IMR-90 (cell line): Measurements from ENCODE around the gene HOXB6. TPM values are rescaled to one million over a fixed set of nuclear protein-coding genes. Genes with fewer than 3 reads are reported as not detected.

ENCODE experiments used
- ATAC-seq: fragments of 200-7000 bp; cut with Tn5 transposase; 2 replicates; pipeline ENCODE4 v1.9.1; 2020; ENCODE audit warnings: low read depth, mild to moderate bottlenecking, moderate library complexity
- BruUV-seq: library from RNA; stranded (reverse); fragments of 400-500 nt; replicated peaks from 2 replicates; lab custom pipeline; 2021; lab: Mats Ljungman, UMichigan
- CTCF ChIA-PET: fragments of 300-600 bp; formaldehyde crosslinking; extraction: SDS; loops from one replicate; lab custom pipeline; 2021; ENCODE audit warnings: antibody characterized with exemption; lab: Yijun Ruan, JAX
- POLR2A ChIA-PET: fragments of 300-600 bp; sonication (Branson Sonifier 250); formaldehyde crosslinking; loops from one replicate; lab custom pipeline; 2022; ENCODE audit warnings: antibody characterized with exemption; ENCODE audit not compliant: unreplicated experiment; lab: Charles Lee
- DNase-seq: peaks from one replicate; pipeline ENCODE4 v3.0.0; 2013
- H2AFZ ChIP-seq: replicated peaks from 2 replicates; pipeline ENCODE3; 2013; ENCODE audit warnings: low read length, mild to moderate bottlenecking; ENCODE audit not compliant: poor library complexity
- H2AK5ac ChIP-seq: 2 replicates; pipeline ENCODE4 v1.6.1; 2013; ENCODE audit warnings: low read depth, low read length, inconsistent platforms
- H2AK9ac ChIP-seq: replicated peaks from 2 replicates; pipeline ENCODE3; 2013; ENCODE audit warnings: mild to moderate bottlenecking, low read depth, low read length, moderate library complexity; ENCODE audit not compliant: poor library complexity
- H2BK120ac ChIP-seq: 2 replicates; pipeline ENCODE4 v1.6.1; 2013; ENCODE audit warnings: low read depth, low read length, inconsistent platforms
- H2BK15ac ChIP-seq: 3 replicates; pipeline ENCODE4 v1.6.1; 2013; ENCODE audit warnings: low read depth, low read length, inconsistent platforms
- H2BK20ac ChIP-seq: 2 replicates; pipeline ENCODE4 v1.6.1; 2013; ENCODE audit warnings: low read depth, mild to moderate bottlenecking, inconsistent platforms, low read length, moderate library complexity
- H2BK5ac ChIP-seq: 2 replicates; pipeline ENCODE4 v1.6.1; 2013; ENCODE audit warnings: mild to moderate bottlenecking, low read depth, low read length, inconsistent platforms; ENCODE audit not compliant: poor library complexity, severe bottlenecking
- H3K14ac ChIP-seq: replicated peaks from 2 replicates; pipeline ENCODE4 v1.6.1; 2013; ENCODE audit warnings: low read depth, low read length, inconsistent platforms
- H3K18ac ChIP-seq: 2 replicates; pipeline ENCODE4 v1.6.1; 2013; ENCODE audit warnings: low read depth, low read length, control low read depth
- H3K23ac ChIP-seq: 2 replicates; pipeline ENCODE4 v1.6.1; 2013; ENCODE audit warnings: low read depth, low read length, inconsistent platforms
- H3K27ac ChIP-seq: 2 replicates; pipeline ENCODE4 v1.5.1; 2013; ENCODE audit warnings: mild to moderate bottlenecking, control low read depth, low read length; ENCODE audit not compliant: insufficient read depth
- H3K27me3 ChIP-seq: 2 replicates; pipeline ENCODE4 v1.6.1; 2013; ENCODE audit warnings: low read length; ENCODE audit not compliant: control insufficient read depth, insufficient read depth
- H3K36me3 ChIP-seq: 2 replicates; pipeline ENCODE4 v1.6.1; 2013; ENCODE audit warnings: low read length, mixed read lengths; ENCODE audit not compliant: control insufficient read depth, insufficient read depth
- H3K4ac ChIP-seq: 2 replicates; pipeline ENCODE4 v1.6.1; 2013; ENCODE audit warnings: low read depth, low read length, inconsistent platforms
- H3K4me1 ChIP-seq: 2 replicates; pipeline ENCODE4 v1.6.1; 2013; ENCODE audit warnings: low read length, mixed read lengths; ENCODE audit not compliant: control insufficient read depth, insufficient read depth
- H3K4me2 ChIP-seq: 2 replicates; pipeline ENCODE4 v1.6.1; 2013; ENCODE audit warnings: low read depth, mild to moderate bottlenecking, control low read depth, low read length, moderate library complexity
- H3K4me3 ChIP-seq: 2 replicates; pipeline ENCODE4 v1.5.1; 2013; ENCODE audit warnings: low read depth, mild to moderate bottlenecking, control low read depth, low read length, moderate library complexity; ENCODE audit not compliant: insufficient read depth
- H3K56ac ChIP-seq: 2 replicates; pipeline ENCODE4 v1.6.1; 2013; ENCODE audit warnings: low read length, inconsistent platforms; ENCODE audit not compliant: insufficient read depth; ENCODE audit errors: extremely low read depth
- H3K79me1 ChIP-seq, 2 experiments: 2 replicates each; pipeline ENCODE4 v1.6.1; 2013; ENCODE audit warnings: low read length in 2 of 2, inconsistent platforms in 1 of 2, low read depth in 1 of 2
- H3K9ac ChIP-seq: 2 replicates; pipeline ENCODE4 v1.6.1; 2013; ENCODE audit warnings: low read depth, low read length, control low read depth
- H3K9me1 ChIP-seq: 2 replicates; pipeline ENCODE4 v1.6.1; 2013; ENCODE audit warnings: low read length, inconsistent platforms; ENCODE audit not compliant: insufficient read depth
- H3K9me3 ChIP-seq: 2 replicates; pipeline ENCODE4 v1.6.1; 2013; ENCODE audit warnings: low read length; ENCODE audit not compliant: control insufficient read depth, insufficient read depth
- H4K20me1 ChIP-seq: 2 replicates; pipeline ENCODE4 v1.6.1; 2013; ENCODE audit warnings: low read length, inconsistent platforms; ENCODE audit not compliant: insufficient read depth
- H4K5ac ChIP-seq: 2 replicates; pipeline ENCODE4 v1.6.1; 2013; ENCODE audit warnings: mild to moderate bottlenecking, low read depth, low read length, control low read depth
- H4K8ac ChIP-seq, 2 experiments: 2 replicates each; pipeline ENCODE4 v1.6.1; 2013; ENCODE audit warnings: low read depth in 2 of 2, low read length in 2 of 2, control low read depth in 1 of 2, inconsistent platforms in 1 of 2
- H4K91ac ChIP-seq: 2 replicates; pipeline ENCODE4 v1.6.1; 2013; ENCODE audit warnings: low read depth, low read length, inconsistent platforms; ENCODE audit not compliant: insufficient read depth
- BHLHE40 ChIP-seq: fragments of 150-350 bp; IDR thresholded peaks from 2 replicates; pipeline ENCODE4 v1.6.1; 2016; ENCODE audit warnings: mild to moderate bottlenecking, low read depth, low read length
- CEBPB ChIP-seq: IDR thresholded peaks from 2 replicates; pipeline ENCODE4 v1.6.1; 2012; ENCODE audit warnings: low read depth, low read length, improper control_type of control experiment
- CHD1 ChIP-seq: IDR thresholded peaks from 2 replicates; pipeline ENCODE4 v1.6.1; 2012; ENCODE audit warnings: low read depth, low read length, improper control_type of control experiment
- CTCF ChIP-seq: conservative IDR thresholded peaks from 2 replicates; pipeline ENCODE4 v1.5.1; 2012; ENCODE audit warnings: mild to moderate bottlenecking, low read depth, low read length, improper control_type of control experiment
- MAFK ChIP-seq: IDR thresholded peaks from 2 replicates; pipeline ENCODE4 v1.6.1; 2012; ENCODE audit warnings: low read depth, low read length, improper control_type of control experiment
- MXI1 ChIP-seq: IDR thresholded peaks from 2 replicates; pipeline ENCODE4 v1.6.1; 2012; ENCODE audit warnings: low read depth, mild to moderate bottlenecking, low read length, moderate library complexity, borderline replicate concordance
- NFE2L2 ChIP-seq: fragments of 150-350 bp; IDR thresholded peaks from 2 replicates; pipeline ENCODE4 v1.6.1; 2016; ENCODE audit warnings: low read depth, mild to moderate bottlenecking, low read length
- POLR2A ChIP-seq: IDR thresholded peaks from 2 replicates; pipeline ENCODE4 v1.6.1; 2012; ENCODE audit warnings: mild to moderate bottlenecking, low read depth, low read length
- RFX5 ChIP-seq: IDR thresholded peaks from 2 replicates; pipeline ENCODE4 v1.8.0; 2012; ENCODE audit warnings: low read depth, mild to moderate bottlenecking, low read length, moderate library complexity
- SMC3 ChIP-seq: fragments of 150-350 bp; IDR thresholded peaks from 2 replicates; pipeline ENCODE4 v1.6.1; 2016; ENCODE audit warnings: low read depth, mild to moderate bottlenecking, antibody characterized with exemption, low read length, moderate library complexity
- WGBS, 2 experiments: methylation state at CpG; one replicate each; pipeline versions ENCODE4 v1.1.5 to v1.1.7; 2013; ENCODE audit warnings: missing lambda C conversion rate in 2 of 2; ENCODE audit not compliant: insufficient read length in 1 of 2; ENCODE audit errors: extremely low coverage in 2 of 2; 5-methylcytosine and 5-hydroxymethylcytosine counted together
- dilution Hi-C: fragments of 300-500 bp; cut with HindIII; formaldehyde crosslinking; loops from one replicate; pipeline ENCODE4 v1.14.3; 2018; ENCODE audit warnings: low sequenced_read_pairs; ENCODE audit not compliant: unreplicated experiment
- in situ Hi-C: fragments of 300-500 bp; cut with MboI; formaldehyde crosslinking; loops from 3 replicates; pipeline ENCODE4 v1.14.3; 2019; ENCODE audit warnings: low sequenced_read_pairs, inconsistent platforms, mixed read lengths
- intact Hi-C: fragments of 100-400 bp; cut with micrococcal nuclease; formaldehyde crosslinking; loops from 2 replicates; pipeline ENCODE4 v1.10.0; 2022
- polyA plus RNA-seq, 3 experiments: library from polyadenylated mRNA; depleted of rRNA; stranded (reverse); fragments of >200 nt; gene quantifications; 2 replicates each; pipeline ENCODE4 v1.2.3, GENCODE V29; 2012; ENCODE audit warnings: low replicate concordance in 1 of 3
- total RNA-seq: library from RNA; depleted of rRNA; stranded (reverse); fragments of >200 nt; gene quantifications from 2 replicates; pipeline ENCODE4 v1.2.3, GENCODE V29; 2012

HOXB6 gene
- total and polyA plus RNA-seq, 2 of the 4 experiments (the other 2 are of a cell fraction): 11.1 to 42.2 TPM

- no peak for TF ChIP-seq CTCF
These were observed 41.7 kb upstream of the HOXB6 start (continued) for GRCh38 chr17:48646183-48647102.

- WGBS, 2 experiments: 8% methylated on average over 2 of the region's 14 CpGs; no CpG with 5 or more reads in 1 of the 2 experiments
- TF ChIP-seq BHLHE40: no peak
- TF ChIP-seq MAFK: no peak
- no peak for TF ChIP-seq CHD1
- TF ChIP-seq RFX5: no peak
- no peak for TF ChIP-seq SMC3
- no peak for TF ChIP-seq NFE2L2
- TF ChIP-seq CEBPB: no peak
- TF ChIP-seq MXI1: no peak
- no peak for TF ChIP-seq CTCF
- no peak for TF ChIP-seq POLR2A
These were observed 40.9 kb upstream of the HOXB6 start for GRCh38 chr17:48645639-48646182.

More at GRCh38 chr17:48645639-48646182, 40.9 kb upstream of the HOXB6 start:
- H3K23ac ChIP-seq: no peak overlapping the region
- peaks cover 80% of the 10 kb centered on the region for H3K27me3 ChIP-seq
- H3K9ac ChIP-seq: no peak overlapping the region
- no peak overlapping the region for H4K91ac ChIP-seq
- H2AK5ac ChIP-seq: no peak overlapping the region
- no peak overlapping the region for H2AFZ ChIP-seq
- H3K27ac ChIP-seq: no peak overlapping the region
- no peak overlapping the region for H4K5ac ChIP-seq
- H3K18ac ChIP-seq: no peak overlapping the region
- intact Hi-C loops (no loop called here), dilution Hi-C loops (no loop called here), in situ Hi-C loops (loop anchor here (10.0 kb wide), 1 partner anchor 59 kb away; no protein-coding TSS in a partner anchor)
- no peak overlapping the region for H2AK9ac ChIP-seq
- no peak overlapping the region for H2BK120ac ChIP-seq
- H4K20me1 ChIP-seq: no peaks in the 10 kb centered on the region
- POLR2A ChIA-PET: no interaction called here
- no peak overlapping the region for H2BK20ac ChIP-seq
- no peaks in the 10 kb centered on the region for H3K36me3 ChIP-seq
- H3K4me2 ChIP-seq: no peak overlapping the region
- no peak overlapping the region for H3K56ac ChIP-seq
- no peak overlapping the region for H2BK5ac ChIP-seq
- no peak overlapping the region for H2BK15ac ChIP-seq
- H3K4me3 ChIP-seq: no peak overlapping the region
- no peak overlapping the region for H3K14ac ChIP-seq
- ATAC-seq (no peak), DNase-seq (no peak)
- no peaks in the 10 kb centered on the region for H3K9me1 ChIP-seq
- H3K79me1 ChIP-seq: no peaks in the 10 kb centered on the region
- no peak overlapping the region for H4K8ac ChIP-seq
- H3K9me3 ChIP-seq: peaks cover 6% of the 10 kb centered on the region
- no peak overlapping the region for H3K4ac ChIP-seq
- no peaks in the 10 kb centered on the region for H3K4me1 ChIP-seq
- CTCF ChIA-PET: no interaction called here
- BruUV-seq: no TSS peak
